HepG2 (cell line): ENCODE data around the gene LYPLA2. TPM values are rescaled to one million over a fixed set of nuclear protein-coding genes. Genes with fewer than 3 reads are reported as not detected.

ENCODE experiments used
- ATAC-seq: fragments of 200-7000 bp; cut with Tn5 transposase; 3 replicates; pipeline ENCODE4 v1.9.1; 2020; ENCODE audit warnings: mild to moderate bottlenecking, moderate library complexity
- BruUV-seq: library from RNA; stranded (reverse); fragments of 400-500 nt; replicated peaks from 2 replicates; lab custom pipeline; 2021; lab: Mats Ljungman, UMichigan
- CTCF ChIA-PET: fragments of 300-600 bp; formaldehyde crosslinking; extraction: SDS; loops from one replicate; lab custom pipeline; 2021; ENCODE audit warnings: low total read pairs, inconsistent platforms, low intra/inter-chr PET ratio; lab: Yijun Ruan, JAX
- POLR2A ChIA-PET: fragments of 350-600 bp; sonication (Branson Sonifier 250); formaldehyde crosslinking; loops from one replicate; lab custom pipeline; 2020; ENCODE audit warnings: antibody characterized with exemption, inconsistent platforms; lab: Yijun Ruan, JAX
- DNase-seq: peaks from one replicate; pipeline ENCODE4 v3.0.0-alpha.2; 2015; ENCODE audit warnings: low spot score
- FAIRE-seq: peaks from 3 replicates; lab custom pipeline; 2011; peaks lifted over from hg19 to GRCh38; lab: Jason Lieb, UNC
- H2AFZ ChIP-seq: one replicate; pipeline ENCODE4 v1.6.1; 2011; ENCODE audit warnings: low read length, inconsistent platforms
- H3K27ac ChIP-seq: fragments of 300-600 bp; 3 replicates; pipeline ENCODE4 v1.8.0; 2011; ENCODE audit warnings: mixed run types, mild to moderate bottlenecking, mixed read lengths, low read length, inconsistent platforms; ENCODE audit not compliant: insufficient read depth; ENCODE audit errors: extremely low read length
- H3K27me3 ChIP-seq, 2 experiments: fragments of 200-600 bp in 1 of 2; 2 replicates in 1 of 2; 3 replicates in 1 of 2; pipeline versions ENCODE4 v1.6.0 to v1.8.0; 2011; ENCODE audit warnings: low read length in 2 of 2, mild to moderate bottlenecking in 2 of 2, moderate library complexity in 2 of 2, inconsistent platforms in 1 of 2; ENCODE audit not compliant: insufficient read depth in 2 of 2, control insufficient read depth in 1 of 2
- H3K36me3 ChIP-seq, 2 experiments: fragments of 200-600 bp in 1 of 2; replicated peaks in 1 of 2; 2 replicates in 1 of 2; 3 replicates in 1 of 2; pipeline versions ENCODE4 v1.5.1 to v1.8.0; 2011; ENCODE audit warnings: low read length in 2 of 2, inconsistent platforms in 1 of 2; ENCODE audit not compliant: insufficient read depth in 2 of 2, control insufficient read depth in 1 of 2
- H3K4me1 ChIP-seq: 2 replicates; pipeline ENCODE4 v1.5.1; 2012; ENCODE audit warnings: low read length, inconsistent platforms; ENCODE audit not compliant: insufficient read depth
- H3K4me2 ChIP-seq: 2 replicates; pipeline ENCODE4 v1.6.0; 2011; ENCODE audit warnings: low read depth, low read length, inconsistent platforms
- H3K4me3 ChIP-seq, 3 experiments: fragments of 200-600 bp in 1 of 3; sonication (generic), shearing (Covaris generic) in 1 of 3; replicated peaks in 1 of 3; 2 replicates each; pipeline ENCODE4 v1.5.1; 2011 to 2016; ENCODE audit warnings: low read length in 3 of 3, inconsistent platforms in 2 of 3, low read depth in 2 of 3, mild to moderate bottlenecking in 2 of 3, control low read depth in 1 of 3, mixed read lengths in 1 of 3; ENCODE audit not compliant: insufficient read depth in 1 of 3
- H3K79me2 ChIP-seq: one replicate; pipeline ENCODE4 v1.6.1; 2011; ENCODE audit warnings: low read length, inconsistent platforms; ENCODE audit not compliant: insufficient read depth
- H3K9ac ChIP-seq: 2 replicates; pipeline ENCODE4 v1.6.0; 2011; ENCODE audit warnings: mild to moderate bottlenecking, low read depth, low read length, inconsistent platforms; ENCODE audit not compliant: insufficient read depth
- H3K9me3 ChIP-seq: 2 replicates; pipeline ENCODE4 v1.5.1; 2012; ENCODE audit warnings: mild to moderate bottlenecking, low read length
- H4K20me1 ChIP-seq: 2 replicates; pipeline ENCODE4 v1.6.0; 2011; ENCODE audit warnings: inconsistent platforms, mild to moderate bottlenecking, low read length, moderate library complexity; ENCODE audit not compliant: insufficient read depth
- FOXO4 ChIP-seq: sonication (generic); formaldehyde crosslinking; conservative IDR thresholded peaks from 2 replicates; pipeline ENCODE4 v1.8.1; 2023; ENCODE audit warnings: missing genetic modification reagents
- KAT8 ChIP-seq: IDR thresholded peaks from 2 replicates; pipeline ENCODE4 v1.6.1; 2016; ENCODE audit warnings: missing genetic modification reagents, missing compliant biosample characterization
- KLF16 ChIP-seq, 2 experiments: sonication (generic) in 1 of 2; formaldehyde crosslinking in 1 of 2; IDR thresholded peaks; 2 replicates each; pipeline versions ENCODE4 v1.6.1 to v1.8.0; 2016 to 2023; ENCODE audit warnings: missing genetic modification reagents in 2 of 2, missing compliant biosample characterization in 1 of 2
- PRDM4 ChIP-seq: sonication (generic); formaldehyde crosslinking; IDR thresholded peaks from 2 replicates; pipeline ENCODE4 v1.9.0; 2021; ENCODE audit warnings: missing genetic modification reagents, borderline replicate concordance
- THAP8 ChIP-seq: sonication (generic); formaldehyde crosslinking; IDR thresholded peaks from 2 replicates; pipeline ENCODE4 v1.5.1; 2020; ENCODE audit warnings: missing genetic modification reagents, mild to moderate bottlenecking, borderline replicate concordance
- ZNF17 ChIP-seq: sonication (generic); formaldehyde crosslinking; IDR thresholded peaks from 2 replicates; pipeline ENCODE4 v1.5.0; 2020; ENCODE audit warnings: mild to moderate bottlenecking, missing genetic modification reagents
- ZNF720 ChIP-seq: sonication (generic); formaldehyde crosslinking; IDR thresholded peaks from 2 replicates; pipeline ENCODE4 v1.4.0; 2020; ENCODE audit warnings: missing genetic modification reagents
- WGBS: methylation state at CpG from one replicate; pipeline ENCODE4 v1.1.6; 2017; ENCODE audit warnings: low lambda C conversion rate; 5-methylcytosine and 5-hydroxymethylcytosine counted together
- in situ Hi-C: cut with HindIII; loops from 2 replicates; pipeline ENCODE4 v1.10.0; 2017; ENCODE audit warnings: low pct_unique_long_range_greater_than_20kb; ENCODE audit not compliant: extremely low pct_ligation_motif_present
- intact Hi-C: fragments of 100-400 bp; cut with micrococcal nuclease; formaldehyde crosslinking; loops from one replicate; pipeline ENCODE4 v1.10.0; 2022; ENCODE audit not compliant: unreplicated experiment
- polyA plus RNA-seq, 8 experiments: library from polyadenylated mRNA; depleted of rRNA in 3 of 8; stranded (reverse) in 7 of 8; unstranded in 1 of 8; fragments of >200 nt; fragmentation: Illumina TruSeq in 4 of 8; extraction: Trizol in 4 of 8; gene quantifications; 2 replicates each; pipeline versions ENCODE4 v1.2.1 to v1.2.3, GENCODE V29; 2011 to 2016; ENCODE audit warnings: low read depth in 4 of 8, missing spikeins in 1 of 8, mixed read lengths in 1 of 8; ENCODE audit not compliant: insufficient read depth in 1 of 8
- total RNA-seq, 5 experiments: library from RNA; depleted of rRNA; stranded (reverse); fragments of >200 nt; fragmentation: Illumina TruSeq; extraction: Trizol; gene quantifications; 2 replicates each; pipeline ENCODE4 v1.2.3, GENCODE V29; 2016; ENCODE audit warnings: low read depth in 1 of 5
- TF ChIP-seq, protein P1 (sequence below), 2 experiments: fragments of 450-650 bp in 1 of 2; sonication (generic) in 1 of 2; formaldehyde crosslinking in 1 of 2; IDR thresholded peaks; 2 replicates each; pipeline versions ENCODE4 v1.6.1 to v1.8.0; 2016 to 2022; ENCODE audit warnings: antibody characterized with exemption in 1 of 2, mild to moderate bottlenecking in 1 of 2, missing genetic modification reagents in 1 of 2

The LYPLA2 gene
- total and polyA plus RNA-seq, 2 of the 13 experiments (the other 11 are each of a cell fraction or from before 2014, with no cell fraction given): 72.1 to 73.2 TPM

- no peak for TF ChIP-seq PRDM4 (CRISPR knock-in tag)
- no peak for TF ChIP-seq FOXO4 (CRISPR knock-in tag)
- TF ChIP-seq KAT8 (CRISPR knock-in tag): no peak
- no peak for TF ChIP-seq KLF16 (CRISPR knock-in tag; IDR thresholded peaks at IDR 0.05)
- TF ChIP-seq ZNF720: no peak
- no peak for TF ChIP-seq ZNF17 (CRISPR knock-in tag)
Measured at GRCh38 chr1:23757812-23758211, 33.1 kb upstream of the LYPLA2 start (continued).

DNA sequence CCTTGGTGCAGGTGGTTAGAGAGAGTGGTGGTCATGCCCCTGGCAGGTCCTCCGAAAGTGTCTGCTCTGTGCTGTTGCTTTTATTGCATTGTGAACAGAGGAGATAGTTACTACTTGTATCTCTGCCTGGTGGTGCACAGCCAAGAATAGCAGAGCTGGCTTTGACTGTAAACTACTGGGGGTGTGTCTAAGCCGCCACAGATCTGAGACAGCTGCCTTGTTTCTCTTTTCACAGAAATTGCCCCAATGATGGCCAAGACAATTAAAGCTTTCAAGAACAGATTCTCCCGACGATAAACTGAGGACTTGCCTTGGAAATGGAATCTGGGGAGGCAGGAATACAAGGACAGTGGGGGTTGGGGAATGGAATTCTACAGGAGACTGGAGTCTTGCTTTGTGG, 31.7 kb upstream of the LYPLA2 start:
- Histone ChIP-seq H3K4me3 (no peak overlapping the region), H3K4me2 (no peak overlapping the region), H3K79me2 (no peaks in the 10 kb centered on the region), H3K9me3 (no peaks in the 10 kb centered on the region), H2AFZ (no peak overlapping the region), H3K27ac (no peak overlapping the region), H3K27me3 (no peaks in the 10 kb centered on the region), H3K36me3 (peaks cover 40 to 71% of the 10 kb centered on the region in 2 experiments), H3K4me1 (0 out of 2 replicates have a peak, but pooled peaks cover 5% of the 10 kb centered on the region), H4K20me1 (no peaks in the 10 kb centered on the region), H3K9ac (no peak overlapping the region)
- in situ Hi-C loops (no loop called here), intact Hi-C loops (no loop called here)
- ATAC-seq (no peak), FAIRE-seq (no peak), DNase-seq (no peak)
- ChIA-PET POLR2A (no interaction called here), CTCF (no interaction called here)
- 100% methylated on average over 4 of the region's 4 CpGs for WGBS
- no TSS peak for BruUV-seq
- TF ChIP-seq, protein P1, sequence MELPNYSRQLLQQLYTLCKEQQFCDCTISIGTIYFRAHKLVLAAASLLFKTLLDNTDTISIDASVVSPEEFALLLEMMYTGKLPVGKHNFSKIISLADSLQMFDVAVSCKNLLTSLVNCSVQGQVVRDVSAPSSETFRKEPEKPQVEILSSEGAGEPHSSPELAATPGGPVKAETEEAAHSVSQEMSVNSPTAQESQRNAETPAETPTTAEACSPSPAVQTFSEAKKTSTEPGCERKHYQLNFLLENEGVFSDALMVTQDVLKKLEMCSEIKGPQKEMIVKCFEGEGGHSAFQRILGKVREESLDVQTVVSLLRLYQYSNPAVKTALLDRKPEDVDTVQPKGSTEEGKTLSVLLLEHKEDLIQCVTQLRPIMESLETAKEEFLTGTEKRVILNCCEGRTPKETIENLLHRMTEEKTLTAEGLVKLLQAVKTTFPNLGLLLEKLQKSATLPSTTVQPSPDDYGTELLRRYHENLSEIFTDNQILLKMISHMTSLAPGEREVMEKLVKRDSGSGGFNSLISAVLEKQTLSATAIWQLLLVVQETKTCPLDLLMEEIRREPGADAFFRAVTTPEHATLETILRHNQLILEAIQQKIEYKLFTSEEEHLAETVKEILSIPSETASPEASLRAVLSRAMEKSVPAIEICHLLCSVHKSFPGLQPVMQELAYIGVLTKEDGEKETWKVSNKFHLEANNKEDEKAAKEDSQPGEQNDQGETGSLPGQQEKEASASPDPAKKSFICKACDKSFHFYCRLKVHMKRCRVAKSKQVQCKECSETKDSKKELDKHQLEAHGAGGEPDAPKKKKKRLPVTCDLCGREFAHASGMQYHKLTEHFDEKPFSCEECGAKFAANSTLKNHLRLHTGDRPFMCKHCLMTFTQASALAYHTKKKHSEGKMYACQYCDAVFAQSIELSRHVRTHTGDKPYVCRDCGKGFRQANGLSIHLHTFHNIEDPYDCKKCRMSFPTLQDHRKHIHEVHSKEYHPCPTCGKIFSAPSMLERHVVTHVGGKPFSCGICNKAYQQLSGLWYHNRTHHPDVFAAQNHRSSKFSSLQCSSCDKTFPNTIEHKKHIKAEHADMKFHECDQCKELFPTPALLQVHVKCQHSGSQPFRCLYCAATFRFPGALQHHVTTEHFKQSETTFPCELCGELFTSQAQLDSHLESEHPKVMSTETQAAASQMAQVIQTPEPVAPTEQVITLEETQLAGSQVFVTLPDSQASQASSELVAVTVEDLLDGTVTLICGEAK (IDR thresholded peaks at IDR 0.05): no peak
- TF ChIP-seq, protein P1 (CRISPR knock-in tag; IDR thresholded peaks at IDR 0.05): no peak
- TF ChIP-seq THAP8 (CRISPR knock-in tag): no peak
